Gastrocnemius medialis (tissue), 4 donors: ENCODE data around the gene PLXND1. TPM values are rescaled to one million over a fixed set of nuclear protein-coding genes. Genes with fewer than 3 reads are reported as not detected.
A peak's percentile ranks its signal among the peaks of the same experiment; 100 is the strongest.

Experiments
- ATAC-seq, 2 donors: fragments of 150-250 bp; one replicate each; pipeline ENCODE4 v1.9.1; 2016
- DNase-seq, 2 donors: peaks; one replicate each; pipeline ENCODE4 v3.0.0-alpha.2; 2019
- H3K27ac ChIP-seq, 4 donors: fragments of 200-600 bp; sonication (generic); 1 replicate in 1 of 4; 2 replicates in 3 of 4; pipeline ENCODE4 v1.5.1; 2016 to 2018; ENCODE audit warnings: mild to moderate bottlenecking in 2 of 4, moderate library complexity in 1 of 4
- H3K27me3 ChIP-seq, 3 donors: fragments of 200-600 bp; sonication (generic) in 2 of 3; 1 replicate in 1 of 3; 2 replicates in 2 of 3; pipeline versions ENCODE4 v1.5.1 to v1.6.0; 2016 to 2019; ENCODE audit warnings: mild to moderate bottlenecking in 1 of 3, moderate library complexity in 1 of 3
- H3K36me3 ChIP-seq, 2 donors: fragments of 200-600 bp; sonication (generic) in 1 of 2; one replicate each; pipeline ENCODE4 v1.5.1; 2017 to 2018
- H3K4me1 ChIP-seq, 2 donors: fragments of 200-600 bp; sonication (generic) in 1 of 2; one replicate each; pipeline ENCODE4 v1.5.1; 2016 to 2017; ENCODE audit warnings: mild to moderate bottlenecking in 2 of 2
- H3K4me3 ChIP-seq, 4 donors: fragments of 200-600 bp; sonication (generic) in 3 of 4; 1 replicate in 1 of 4; 2 replicates in 3 of 4; pipeline ENCODE4 v1.5.1; 2016 to 2019; ENCODE audit warnings: mild to moderate bottlenecking in 2 of 4
- H3K9me3 ChIP-seq, 3 donors: fragments of 200-600 bp; sonication (generic) in 2 of 3; 1 replicate in 1 of 3; 2 replicates in 2 of 3; pipeline ENCODE4 v1.5.1; 2016 to 2019
- CTCF ChIP-seq, 5 experiments: fragments of 450-650 bp in 3 of 5; fragments of 200-600 bp in 2 of 5; sonication (generic) in 2 of 5; IDR thresholded peaks in 4 of 5; conservative IDR thresholded peaks in 1 of 5; 1 replicate in 4 of 5; 2 replicates in 1 of 5; pipeline ENCODE4 v1.5.1; 2016 to 2019; ENCODE audit warnings: antibody characterized with exemption in 5 of 5, mild to moderate bottlenecking in 3 of 5, moderate library complexity in 3 of 5
- POLR2A ChIP-seq, 2 donors: fragments of 450-650 bp; IDR thresholded peaks; one replicate each; pipeline ENCODE4 v1.6.1; 2017; ENCODE audit warnings: antibody characterized with exemption in 2 of 2, mild to moderate bottlenecking in 2 of 2, moderate library complexity in 2 of 2
- in situ Hi-C, 4 donors: fragments of 200-750 bp; cut with MboI; loops; one replicate each; pipeline versions ENCODE4 v1.15.0 to v1.8.0; 2017; ENCODE audit warnings: low sequenced_read_pairs in 4 of 4
- intact Hi-C: fragments of 100-400 bp; cut with DNase I; formaldehyde crosslinking; loops from one replicate; pipeline ENCODE4 v1.15.1; 2023; ENCODE audit warnings: low total_unique reads
- total RNA-seq, 4 donors: library from RNA; depleted of rRNA; stranded (reverse); fragments of >200 nt; gene quantifications; one replicate each; pipeline versions ENCODE4 v1.1.0 to v1.2.3, GENCODE V29; 2016

Gene PLXND1
- total RNA-seq, 4 donors from 2014 or later: 15.7 to 70.9 (median 19.9) TPM

GRCh38 chr3:129599607-129600006 is 6.9 kb downstream of the PLXND1 start:
- Histone ChIP-seq H3K4me3 (peak overlapping the region in 1 of 4 donors; percentile 8), H3K36me3 (no peaks in the 10 kb centered on the region), H3K4me1 (peaks cover 67 to 76% of the 10 kb centered on the region in 2 donors), H3K9me3 (no peaks in the 10 kb centered on the region), H3K27me3 (peaks cover 0 to 4% (median 0%) of the 10 kb centered on the region in 3 donors), H3K27ac (peak overlapping the region; percentile 68 to 86 (median 81))
- ATAC-seq: no peak
- in situ Hi-C loops: no loop called here
- intact Hi-C loops: loop anchor here (5.0 kb wide), 1 partner anchor 97 kb away; no protein-coding TSS in a partner anchor
- peak in 1 of 2 donors; percentile 50 for DNase-seq
- TF ChIP-seq CTCF (IDR thresholded peaks at IDR 0.05 in 4 of 5, conservative IDR thresholded peaks at IDR 0.05 in 1 of 5): no peak
- TF ChIP-seq POLR2A (IDR thresholded peaks at IDR 0.05): peak in 1 of 2 donors; percentile 11

DNA sequence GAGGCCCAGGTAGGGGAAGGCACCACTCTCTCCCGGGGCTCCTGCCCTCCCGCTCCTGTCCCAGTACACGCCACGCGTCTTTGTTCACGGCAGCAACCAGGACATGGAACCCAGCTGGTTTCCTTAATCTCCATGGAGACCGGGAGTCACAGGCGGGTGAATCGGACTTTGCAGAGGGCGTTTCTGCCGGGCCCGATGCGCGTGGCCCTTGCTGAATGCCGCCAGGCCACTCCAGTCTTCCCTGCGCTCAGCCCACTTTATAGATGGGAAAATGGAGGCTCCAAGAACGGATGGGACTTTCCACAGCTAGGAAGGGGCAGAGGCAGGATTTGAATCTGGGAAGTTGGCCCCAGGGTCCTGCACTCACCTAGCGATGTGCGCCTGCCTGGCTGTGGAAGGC is 7.4 kb downstream of the PLXND1 start:
- in situ Hi-C loops (no loop called here), intact Hi-C loops (loop anchor here (5.0 kb wide), 1 partner anchor 97 kb away; no protein-coding TSS in a partner anchor)
- no peak overlapping the region for H3K4me3 ChIP-seq
- no peak for ATAC-seq
- peak overlapping the region; percentile 68 to 86 (median 81) for H3K27ac ChIP-seq
- H3K4me1 ChIP-seq: peaks cover 72 to 81% of the 10 kb centered on the region in 2 donors
- no peaks in the 10 kb centered on the region for H3K36me3 ChIP-seq
- TF ChIP-seq POLR2A (IDR thresholded peaks at IDR 0.05): no peak
- TF ChIP-seq CTCF (IDR thresholded peaks at IDR 0.05 in 4 of 5, conservative IDR thresholded peaks at IDR 0.05 in 1 of 5): no peak
- no peaks in the 10 kb centered on the region for H3K27me3 ChIP-seq
- H3K9me3 ChIP-seq: no peaks in the 10 kb centered on the region
- DNase-seq: no peak

DNA sequence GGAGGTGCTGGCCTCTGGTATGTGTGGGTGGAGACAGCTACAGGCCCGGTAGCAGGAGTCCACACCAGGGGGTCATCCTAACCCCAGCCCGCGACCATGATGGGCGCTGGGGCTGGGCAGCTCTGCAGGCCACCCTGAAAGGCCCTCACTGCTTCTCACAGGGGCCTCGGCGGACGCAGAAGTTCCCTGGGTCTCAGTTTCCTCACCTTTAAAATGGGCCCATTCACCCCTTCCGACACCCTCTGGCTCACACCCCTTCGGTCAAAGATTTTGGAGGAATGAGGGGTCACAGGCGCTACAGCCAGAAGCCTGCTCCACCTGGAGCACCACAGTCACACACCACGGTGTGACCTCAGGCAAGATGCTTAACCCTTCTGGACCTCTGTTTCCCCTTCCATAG is 8.0 kb downstream of the PLXND1 start:
- H3K36me3 ChIP-seq: no peaks in the 10 kb centered on the region
- H3K27me3 ChIP-seq: no peaks in the 10 kb centered on the region
- no peaks in the 10 kb centered on the region for H3K9me3 ChIP-seq
- H3K4me1 ChIP-seq: peaks cover 73 to 83% of the 10 kb centered on the region in 2 donors
- H3K4me3 ChIP-seq: no peak overlapping the region
- DNase-seq (no peak), ATAC-seq (no peak)
- intact Hi-C loops: loop anchor here (5.0 kb wide), 1 partner anchor 96 kb away; no protein-coding TSS in a partner anchor
- H3K27ac ChIP-seq: peak overlapping the region; percentile 68 to 86 (median 81)
- no peak for TF ChIP-seq CTCF (IDR thresholded peaks at IDR 0.05 in 4 of 5, conservative IDR thresholded peaks at IDR 0.05 in 1 of 5)
- TF ChIP-seq POLR2A (IDR thresholded peaks at IDR 0.05): no peak
- in situ Hi-C loops: no loop called here

DNA sequence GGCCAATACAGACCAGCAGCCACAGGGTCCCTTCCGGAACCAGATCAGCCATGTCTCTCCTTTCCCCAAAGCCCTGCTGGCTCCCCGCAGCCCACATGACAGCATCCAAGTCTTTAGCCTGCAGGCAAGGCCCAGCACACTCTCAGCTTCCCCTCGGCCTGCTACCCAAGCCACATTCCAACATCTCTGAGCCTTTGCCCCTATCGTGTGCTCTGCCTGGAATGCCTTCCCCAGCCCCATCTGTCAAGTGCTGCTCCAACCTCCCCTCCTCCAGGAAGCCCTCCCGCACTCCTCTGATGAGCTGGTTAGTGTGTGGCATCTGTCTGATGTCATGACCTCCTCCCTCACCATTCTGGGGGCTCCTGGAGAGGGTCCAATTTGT is 8.5 kb downstream of the PLXND1 start:
- H3K4me3 ChIP-seq: peak overlapping the region in 1 of 4 donors; percentile 22
- intact Hi-C loops (loop anchor here (5.0 kb wide), 1 partner anchor 96 kb away; no protein-coding TSS in a partner anchor), in situ Hi-C loops (no loop called here)
- H3K27me3 ChIP-seq: no peaks in the 10 kb centered on the region
- H3K4me1 ChIP-seq: peaks cover 73 to 85% of the 10 kb centered on the region in 2 donors
- DNase-seq: no peak
- peak overlapping the region; percentile 68 to 86 (median 81) for H3K27ac ChIP-seq
- ATAC-seq: no peak
- H3K36me3 ChIP-seq: no peaks in the 10 kb centered on the region
- no peaks in the 10 kb centered on the region for H3K9me3 ChIP-seq
- TF ChIP-seq CTCF (IDR thresholded peaks at IDR 0.05 in 4 of 5, conservative IDR thresholded peaks at IDR 0.05 in 1 of 5) (no peak), POLR2A (IDR thresholded peaks at IDR 0.05) (no peak)
